HG03064 (cell line): Measurements from ENCODE around the gene FNIP2.
A peak's percentile ranks its signal among the peaks of the same experiment; 100 is the strongest.
"Not testable (repeated sequence)": the region's sequence is repeated elsewhere in the genome, so short reads cannot be mapped to it uniquely, and the experiment has no call there.

ENCODE experiments used
- ATAC-seq: cut with Tn5 transposase; IDR thresholded peaks from one replicate; pipeline ENCODE4 v1.9.1; 2021; ENCODE audit warnings: low read depth; ENCODE audit not compliant: unreplicated experiment

The FNIP2 gene

DNA sequence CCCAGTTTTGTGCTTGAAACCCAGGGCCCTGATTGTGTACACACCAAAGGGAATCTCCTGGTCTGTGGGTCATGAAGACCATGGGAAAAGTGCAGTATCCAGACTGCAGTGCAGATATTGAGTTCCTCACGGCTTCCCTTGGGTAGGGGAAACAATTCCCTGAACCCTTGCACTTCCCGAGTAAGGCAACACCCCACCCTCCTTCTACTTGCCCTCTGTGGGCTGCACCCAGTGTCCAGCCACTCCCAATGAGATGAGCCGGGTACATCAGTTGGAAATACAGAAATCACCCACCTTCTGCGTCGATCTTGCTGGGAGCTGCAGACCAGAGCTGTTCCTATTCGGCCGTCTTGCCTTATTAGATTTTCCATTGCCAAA lies 134.2 kb downstream of the FNIP2 start:
- ATAC-seq: no peak

DNA sequence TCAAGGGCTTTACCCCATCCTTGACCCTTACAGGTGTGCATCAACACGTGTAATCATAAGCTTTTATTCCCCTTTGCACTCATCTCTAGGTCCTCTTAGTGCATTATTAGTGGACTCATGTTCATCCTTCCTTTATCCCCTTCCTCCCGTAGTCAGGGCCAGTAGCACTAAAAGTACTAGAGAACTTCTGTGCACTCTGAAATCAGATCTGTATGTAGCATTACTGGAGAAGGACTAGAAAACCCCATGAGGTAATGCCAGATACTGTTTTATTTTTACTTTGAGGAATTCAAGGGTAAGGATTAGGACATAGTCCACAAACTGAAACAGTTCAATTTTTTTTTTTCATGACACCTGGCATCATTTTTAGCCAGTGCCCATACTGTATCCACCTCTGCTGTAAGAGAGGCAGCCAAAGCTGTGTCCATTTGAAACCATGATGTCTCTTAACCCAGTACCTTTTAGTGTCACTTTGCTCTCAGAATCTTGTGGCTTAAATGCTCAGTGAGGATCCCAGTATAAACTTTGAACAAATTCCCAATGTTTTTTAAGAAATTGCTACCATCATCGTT lies 134.7 kb downstream of the FNIP2 start:
- ATAC-seq: no peak

DNA sequence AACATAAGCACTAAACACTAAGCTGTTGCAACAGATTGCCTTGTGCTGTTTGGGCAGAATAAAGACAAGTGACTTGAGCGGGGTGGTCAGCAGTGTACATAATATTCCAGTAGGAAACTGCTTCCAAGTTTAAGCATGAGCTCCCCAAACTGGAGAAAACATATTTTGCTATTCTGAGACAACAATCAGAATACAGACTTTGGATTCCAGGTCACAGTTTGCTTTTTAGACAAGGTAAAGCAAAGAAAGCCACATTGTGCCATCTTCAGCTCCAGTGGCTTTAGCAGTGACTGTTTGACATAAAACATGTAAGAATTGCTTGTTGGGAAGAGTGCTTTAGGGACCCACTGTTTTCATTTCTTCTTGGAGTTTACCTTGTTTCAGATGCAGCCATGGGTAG lies 136.0 kb downstream of the FNIP2 start:
- no peak for ATAC-seq

DNA sequence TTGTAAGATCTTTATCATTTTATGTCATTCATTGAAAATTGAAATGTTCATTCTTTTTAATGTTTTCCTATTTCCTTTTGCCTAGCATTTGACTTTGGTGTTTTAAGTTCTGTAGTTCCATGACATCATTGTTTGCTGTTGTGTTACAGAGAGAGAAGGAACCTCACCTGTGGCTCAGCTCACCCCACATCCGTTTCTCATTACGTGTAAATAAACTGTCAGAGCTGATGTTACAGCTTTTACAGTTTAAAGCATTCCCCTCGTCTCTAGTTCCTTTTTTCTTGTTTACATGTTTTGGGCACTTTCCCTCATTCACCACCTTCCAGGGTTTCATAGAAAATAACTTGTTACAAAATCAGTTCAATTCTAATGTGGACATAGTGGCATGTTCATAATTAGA lies 137.2 kb downstream of the FNIP2 start:
- peak; percentile 71 for ATAC-seq

DNA sequence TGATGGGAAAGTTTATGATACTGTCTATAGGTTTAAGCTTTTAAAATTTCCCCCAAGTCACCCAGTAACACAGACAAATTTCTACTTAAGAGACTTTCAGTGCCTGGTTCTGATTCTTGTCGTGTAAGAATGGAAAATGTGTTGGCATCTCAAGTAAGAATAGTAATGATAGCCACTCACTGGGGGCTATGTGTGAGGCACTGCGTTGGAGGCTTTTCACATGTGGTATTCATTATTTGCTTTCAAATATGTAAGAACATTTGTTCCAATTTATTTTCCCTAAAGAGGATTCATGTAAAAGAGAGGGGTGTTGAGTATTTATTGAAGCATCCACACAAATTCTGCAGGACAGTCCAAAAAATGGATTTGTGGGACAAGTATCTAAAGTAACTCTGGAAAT lies 143.6 kb downstream of the FNIP2 start:
- ATAC-seq: no peak

DNA sequence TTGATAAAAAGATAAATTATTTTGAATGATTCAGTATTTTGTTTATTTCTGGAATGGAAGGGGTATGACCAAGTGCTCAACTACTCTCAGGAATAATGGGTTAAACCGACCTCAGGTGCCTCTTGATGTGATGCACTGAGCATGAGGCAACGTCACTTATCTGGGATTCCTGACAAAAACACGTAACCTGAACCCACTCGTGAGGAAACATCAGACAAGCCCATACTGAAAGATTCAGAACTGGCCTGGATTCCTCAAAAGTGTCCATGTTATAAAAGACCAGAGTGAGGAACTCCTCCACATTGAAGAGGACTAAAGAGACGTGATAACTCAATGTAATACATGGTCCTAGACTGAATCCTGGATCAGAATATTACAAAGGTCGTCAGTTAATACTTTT lies 144.0 kb downstream of the FNIP2 start:
- no peak for ATAC-seq

DNA sequence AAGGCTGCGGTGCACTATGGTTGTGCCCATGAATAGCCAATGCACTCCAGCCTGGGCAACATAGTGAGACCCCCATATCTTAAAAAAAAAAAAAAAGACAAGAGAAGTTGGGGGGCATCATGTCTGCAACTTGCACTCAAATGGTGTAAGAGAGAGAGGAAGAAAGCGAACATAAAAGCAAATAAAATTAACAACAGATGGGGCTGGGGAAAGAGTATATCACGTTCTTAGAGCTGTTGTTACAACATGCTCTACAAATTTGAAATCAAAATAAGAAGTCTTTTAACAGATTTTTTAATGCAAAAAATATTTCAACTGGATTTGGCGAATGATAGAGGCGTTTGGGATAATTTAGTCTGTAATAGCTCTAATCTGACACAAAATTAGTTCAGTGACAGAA lies 144.9 kb downstream of the FNIP2 start:
- no peak for ATAC-seq

DNA sequence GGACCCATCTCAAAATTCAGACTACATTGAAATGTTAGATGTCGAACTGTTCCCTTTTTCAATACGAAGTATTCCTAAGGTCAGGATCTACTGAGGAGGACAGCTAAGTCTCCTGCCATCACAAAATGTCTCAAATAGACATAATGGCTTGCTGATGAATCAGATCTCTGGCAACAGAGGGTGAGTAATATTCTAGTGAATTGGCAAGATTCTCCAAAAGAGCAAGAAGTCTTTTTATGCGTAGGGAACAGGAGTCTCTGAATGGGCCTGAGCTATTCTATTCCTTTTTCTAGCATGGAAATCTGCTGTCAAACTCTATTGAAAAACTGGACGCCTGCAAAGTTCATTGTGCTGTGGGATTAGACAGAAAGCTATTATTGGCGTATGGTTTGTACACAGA lies 145.4 kb downstream of the FNIP2 start:
- no peak for ATAC-seq

DNA sequence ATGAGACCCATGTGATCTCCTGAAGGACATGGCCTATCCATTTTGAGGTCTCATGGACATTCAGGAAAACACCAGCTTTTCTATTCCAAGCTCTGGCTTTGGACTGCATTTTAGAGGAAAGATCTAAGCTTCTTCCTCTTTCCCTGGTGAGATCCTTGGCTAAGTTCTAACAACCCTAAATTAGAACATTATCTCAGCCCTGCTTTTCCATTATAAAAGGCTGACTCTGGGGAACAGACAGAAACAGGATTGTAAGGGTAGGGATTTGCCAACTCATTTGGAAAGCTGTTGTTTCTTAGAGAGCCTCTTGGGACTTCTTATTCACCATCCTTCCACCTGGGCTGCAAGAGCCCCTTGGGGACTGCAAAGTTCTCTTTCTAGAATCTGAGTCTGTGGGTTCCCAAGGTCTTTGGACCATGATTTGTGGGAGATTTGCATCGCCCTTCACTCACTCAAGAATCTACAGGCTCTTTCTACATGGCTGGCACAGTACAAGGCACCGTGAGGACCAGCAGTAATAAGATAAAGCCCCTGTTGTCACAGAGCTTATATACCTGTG lies 146.9 kb downstream of the FNIP2 start:
- ATAC-seq: no peak

DNA sequence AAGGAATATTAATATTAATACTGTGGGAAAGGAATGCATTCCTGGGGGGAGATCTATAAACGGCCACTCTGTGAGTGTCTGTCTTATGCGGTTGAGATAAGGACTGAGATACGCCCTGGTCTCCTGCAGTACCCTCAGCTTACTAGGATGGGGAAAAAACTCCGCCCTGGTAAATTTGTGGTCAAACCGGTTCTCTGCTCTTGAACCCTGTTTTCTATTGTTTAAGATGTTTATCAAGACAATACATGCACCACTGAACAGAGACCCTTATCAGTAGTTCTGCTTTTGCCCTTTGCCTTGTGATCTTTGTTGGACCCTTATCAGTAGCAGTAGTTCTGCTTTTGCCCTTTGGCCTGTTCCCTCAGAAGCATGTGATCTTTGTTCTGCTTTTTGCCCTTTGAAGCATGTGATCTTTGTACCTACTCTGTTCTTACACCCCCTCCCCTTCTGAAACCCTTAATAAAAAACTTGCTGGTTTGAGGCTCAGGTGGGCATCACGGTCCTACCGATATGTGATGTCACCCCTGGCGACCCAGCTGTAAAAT lies 151.7 kb downstream of the FNIP2 start:
- not testable (repeated sequence) for ATAC-seq

DNA sequence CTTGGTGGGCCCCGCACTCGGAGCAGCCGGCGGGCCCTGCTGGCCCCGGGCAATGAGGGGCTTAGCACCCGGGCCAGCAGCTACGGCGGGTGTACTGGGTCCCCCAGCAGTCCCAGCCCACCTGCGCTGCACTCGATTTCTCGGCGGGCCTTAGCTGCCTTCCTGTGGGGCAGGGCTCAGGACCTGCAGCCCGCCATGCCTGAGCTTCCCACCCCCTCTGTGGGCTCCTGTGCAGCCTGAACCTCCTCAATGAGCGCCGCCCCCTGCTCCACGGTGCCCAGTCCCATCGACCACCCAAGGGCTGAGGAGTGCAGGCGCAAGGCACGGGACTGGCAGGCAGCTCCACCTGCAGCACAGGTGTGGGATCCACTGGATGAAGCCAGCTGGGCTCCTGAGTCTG lies 158.9 kb downstream of the FNIP2 start:
- not testable (repeated sequence) for ATAC-seq

DNA sequence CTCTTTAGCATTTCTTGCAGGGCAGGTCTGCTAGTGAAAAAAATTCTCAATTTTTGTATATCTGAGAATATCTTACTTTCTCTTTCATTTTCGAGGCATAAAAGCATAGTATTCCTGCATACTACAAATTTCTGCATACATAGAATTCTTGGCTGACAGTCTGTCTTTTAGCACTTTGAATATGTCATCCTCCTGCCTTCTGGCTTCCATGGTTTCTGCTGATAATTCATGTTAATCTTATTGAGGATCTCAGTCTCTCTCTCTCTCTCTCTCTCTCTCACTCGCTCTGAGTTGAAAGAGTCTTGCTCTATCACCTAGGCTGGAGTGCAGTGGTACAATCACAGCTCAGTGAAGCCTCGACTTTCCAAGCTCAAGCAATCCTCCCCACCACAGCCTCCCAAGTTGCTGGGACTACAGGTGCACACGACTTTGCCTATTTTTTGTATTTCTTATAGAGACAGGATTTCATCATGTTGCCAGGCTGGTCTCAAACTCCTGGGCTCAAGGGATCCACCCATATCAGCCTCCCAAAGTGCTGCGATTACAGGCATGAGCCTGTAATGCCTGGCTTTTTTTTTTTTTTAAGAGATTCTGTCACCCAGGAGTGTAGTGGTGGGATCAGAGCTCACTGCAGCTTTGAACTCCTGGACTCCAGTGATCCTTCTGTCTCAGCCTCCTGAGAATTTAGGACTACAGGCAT lies 161.3 kb downstream of the FNIP2 start:
- ATAC-seq: no peak

DNA sequence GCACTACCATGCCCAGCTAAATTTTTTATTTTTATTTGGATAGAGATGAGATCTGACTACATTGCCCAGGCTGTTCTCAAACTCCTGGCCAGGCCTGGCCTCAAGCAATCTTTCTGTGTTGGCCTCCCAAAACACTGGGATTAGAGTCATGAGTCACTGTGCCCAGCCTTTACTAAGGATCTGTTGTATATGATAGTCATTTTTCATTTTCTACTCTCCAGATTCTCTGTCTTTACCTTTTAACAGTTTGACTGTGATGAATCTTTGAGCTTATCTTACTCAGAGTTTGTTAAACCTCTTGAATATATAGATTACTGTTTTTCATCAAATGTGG lies 161.8 kb downstream of the FNIP2 start:
- ATAC-seq: no peak

DNA sequence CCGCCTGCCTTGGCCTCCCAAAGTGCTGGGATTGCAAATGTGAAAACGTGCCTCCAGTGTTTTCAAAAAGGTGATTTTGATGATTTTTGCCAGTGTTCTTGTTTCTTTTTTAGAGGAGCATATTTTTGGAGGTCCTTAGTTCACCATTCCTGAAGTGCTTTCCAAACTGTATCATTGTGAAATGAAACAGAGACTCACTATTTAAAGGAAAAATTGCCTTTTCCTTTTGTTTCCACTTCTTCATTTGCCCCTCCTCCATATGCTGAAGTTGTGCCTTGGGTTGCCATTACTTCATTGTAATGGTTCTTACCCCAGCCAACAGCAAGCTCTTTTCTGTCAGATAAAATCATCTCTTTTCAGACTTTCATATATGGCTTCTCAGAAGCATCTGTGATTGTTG lies 164.4 kb downstream of the FNIP2 start:
- no peak for ATAC-seq

DNA sequence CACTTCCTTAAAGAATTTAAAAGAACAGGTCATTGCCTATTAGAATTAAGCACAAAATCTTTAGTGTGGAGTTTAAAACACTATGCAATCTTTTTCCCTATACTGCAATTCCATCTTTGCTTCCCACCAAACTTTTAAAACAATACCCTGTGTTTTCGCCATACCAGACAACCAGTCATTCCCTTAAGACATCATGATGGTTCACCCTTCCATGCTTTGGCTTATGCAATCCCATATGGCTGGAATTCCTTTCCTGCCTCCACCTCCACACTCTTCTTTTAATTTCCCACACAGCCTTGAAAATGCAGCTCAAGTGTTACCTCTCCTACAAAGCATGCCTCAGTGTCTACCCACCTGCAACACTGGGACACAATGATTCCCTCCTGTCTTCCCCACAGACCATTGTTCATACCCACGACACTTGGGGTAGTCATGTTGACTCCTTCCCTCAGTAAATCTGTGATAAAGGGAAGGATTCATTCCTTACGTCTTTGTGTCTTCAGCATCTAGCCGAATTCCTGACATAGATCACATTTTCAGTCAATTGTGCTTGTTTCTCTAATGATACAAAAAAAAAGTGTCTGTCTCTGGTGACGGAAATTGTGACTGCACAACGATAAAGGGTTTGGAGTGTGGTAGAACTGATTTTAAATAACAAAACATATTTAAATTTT lies 166.3 kb downstream of the FNIP2 start:
- no peak for ATAC-seq

DNA sequence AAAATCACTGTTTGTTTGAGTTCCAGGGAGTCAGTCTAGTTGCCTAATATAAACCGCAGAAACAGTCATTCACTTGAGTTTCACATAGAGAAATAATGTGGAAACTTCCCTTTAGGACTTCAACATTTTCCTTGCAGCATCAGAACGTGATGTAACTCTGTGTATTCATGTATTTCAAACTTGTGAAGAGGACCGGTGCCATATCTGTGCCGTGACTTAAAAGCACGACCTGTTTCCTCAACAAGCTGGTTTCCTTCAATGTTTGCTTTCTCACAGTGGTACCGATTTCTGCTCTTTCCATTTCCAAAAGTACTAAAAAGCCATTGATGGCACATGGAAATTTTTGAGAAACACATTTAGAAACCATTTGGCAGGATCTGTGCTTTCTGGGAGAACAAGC lies 167.4 kb downstream of the FNIP2 start:
- no peak for ATAC-seq

DNA sequence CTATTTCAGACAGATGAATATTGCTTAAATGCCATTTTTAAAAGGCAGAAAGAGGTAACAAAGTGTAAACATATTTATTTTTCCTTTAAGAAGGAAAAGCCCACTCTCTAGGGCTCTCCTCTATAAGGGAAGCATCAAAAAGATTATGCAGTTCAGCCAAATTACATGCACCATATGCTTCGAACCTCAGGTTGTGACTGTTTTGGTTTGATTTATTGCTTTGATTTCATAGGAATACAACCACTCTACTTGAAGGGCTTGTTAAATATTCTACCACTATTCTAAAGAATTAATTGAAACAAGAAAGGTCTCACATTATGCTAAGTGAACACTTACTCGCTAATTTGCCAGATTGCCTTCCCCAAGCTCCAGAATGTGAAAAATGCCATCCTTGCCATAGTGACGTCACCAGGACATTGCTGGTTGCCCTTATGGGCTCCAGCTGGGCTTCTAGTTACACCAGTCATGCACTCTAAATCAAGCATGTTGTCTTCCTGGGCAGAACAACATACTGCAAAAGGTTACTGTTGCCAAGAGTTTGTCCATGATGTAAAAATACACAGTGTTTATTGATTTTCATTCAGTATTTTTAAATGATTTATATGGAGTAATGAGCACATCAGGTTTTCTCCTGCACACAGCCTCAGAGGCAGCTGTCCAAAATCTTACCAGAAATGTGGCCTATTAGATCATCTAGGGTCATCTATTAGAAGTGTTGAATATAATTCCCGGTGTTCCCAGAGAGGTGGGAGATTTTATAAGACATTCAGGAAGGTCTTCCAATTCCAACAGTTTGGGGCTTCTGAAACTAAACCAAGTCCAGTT lies 169.6 kb downstream of the FNIP2 start:
- no peak for ATAC-seq

DNA sequence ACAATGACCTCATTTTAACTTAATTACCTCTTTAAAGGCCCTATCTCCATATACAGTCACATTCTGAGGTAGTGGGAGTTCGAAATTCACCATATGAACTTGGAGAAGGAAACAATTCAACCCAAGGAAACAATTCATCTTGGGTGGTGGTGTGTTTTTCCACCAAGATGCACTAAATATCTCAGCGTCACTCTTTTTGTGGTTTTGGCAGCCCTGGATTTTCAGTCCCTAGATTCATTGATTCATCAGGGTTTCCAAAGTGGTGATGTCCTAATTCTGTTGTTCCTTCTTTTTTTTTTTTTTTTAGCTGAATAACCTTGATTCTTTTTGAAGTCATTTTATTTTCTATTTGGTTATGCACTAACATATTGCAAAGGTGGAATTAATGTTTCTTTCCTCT lies 171.4 kb downstream of the FNIP2 start:
- ATAC-seq: no peak

DNA sequence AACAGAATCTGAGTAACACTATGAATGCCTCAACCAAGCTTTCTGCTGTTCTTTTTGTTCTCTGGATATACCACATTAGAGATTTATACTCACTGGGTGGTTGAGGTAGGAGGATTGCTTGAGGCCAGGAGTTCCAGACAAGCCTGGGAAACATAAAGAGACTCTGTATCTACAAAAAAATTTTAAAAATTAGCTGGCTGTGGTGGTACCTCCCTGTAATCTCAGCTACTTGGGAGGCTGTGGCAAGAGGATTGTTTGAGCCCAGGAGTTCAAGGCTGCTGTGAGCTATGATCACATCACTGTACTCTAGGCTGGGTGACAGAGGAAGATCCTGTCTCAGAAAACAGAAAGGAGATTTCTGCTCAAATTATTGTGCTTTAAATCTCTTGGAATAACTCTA lies 172.5 kb downstream of the FNIP2 start:
- no peak for ATAC-seq

DNA sequence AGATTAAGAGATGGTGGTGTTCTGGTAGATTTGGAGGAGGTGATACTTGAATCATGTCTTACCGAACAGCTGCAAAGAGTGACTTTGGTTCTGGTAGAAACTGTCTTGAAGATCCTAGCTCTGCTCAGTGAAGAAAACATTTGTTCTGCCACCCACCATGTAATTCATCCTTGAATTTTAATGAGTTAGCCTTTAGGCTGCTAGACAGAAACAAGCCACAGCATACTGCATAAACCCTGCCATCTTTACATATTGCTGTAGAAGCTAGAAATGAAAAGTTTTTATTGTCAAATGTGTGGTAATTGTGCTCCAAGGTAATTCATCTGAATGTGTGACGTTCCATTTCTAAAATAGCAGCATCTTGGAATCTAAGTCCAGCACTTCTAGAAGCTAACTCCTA lies 173.1 kb downstream of the FNIP2 start:
- no peak for ATAC-seq

DNA sequence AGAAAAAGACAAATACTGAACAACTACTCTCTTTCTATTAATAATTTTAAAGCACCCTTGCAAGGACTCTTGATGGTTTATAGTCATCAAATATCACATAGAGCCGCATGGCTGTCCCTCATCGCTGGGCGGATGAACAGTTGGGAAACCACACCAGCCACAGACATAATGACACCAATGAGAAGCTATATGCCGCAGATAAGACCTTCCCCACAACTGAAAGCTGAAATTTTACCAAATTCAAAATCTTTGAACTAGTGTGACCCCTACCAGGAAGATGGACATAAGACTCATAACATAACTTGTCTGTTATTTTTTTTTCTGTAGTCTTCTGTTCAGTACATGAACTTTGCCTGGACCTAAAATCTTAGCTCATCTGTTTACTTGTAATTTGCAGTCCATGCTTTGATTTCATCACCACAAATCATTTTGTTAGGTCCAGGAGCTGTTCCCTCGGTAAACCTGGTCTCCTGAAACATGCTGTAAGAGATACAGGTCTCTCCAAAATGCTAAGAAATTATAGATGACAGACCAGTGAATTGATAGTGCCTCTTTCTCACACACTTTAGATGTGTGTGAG lies 176.8 kb downstream of the FNIP2 start:
- ATAC-seq: no peak
